Urinary bladder (tissue), 4 donors: ENCODE measurements around the gene SSH2. TPM values are rescaled to one million over a fixed set of nuclear protein-coding genes. Genes with fewer than 3 reads are reported as not detected.

Experiments used
- DNase-seq: peaks from one replicate; pipeline ENCODE4 v3.0.0-alpha.2; 2015; ENCODE audit errors: extremely low spot score
- H3K27ac ChIP-seq: one replicate; pipeline ENCODE4 v1.5.1; 2013; ENCODE audit warnings: low read depth, mild to moderate bottlenecking, moderate library complexity
- H3K36me3 ChIP-seq: one replicate; pipeline ENCODE4 v1.6.1; 2013; ENCODE audit warnings: mild to moderate bottlenecking, moderate library complexity; ENCODE audit not compliant: insufficient read depth
- H3K4me1 ChIP-seq: one replicate; pipeline ENCODE4 v1.6.1; 2013; ENCODE audit warnings: mild to moderate bottlenecking, moderate library complexity; ENCODE audit not compliant: insufficient read depth
- H3K4me3 ChIP-seq: one replicate; pipeline ENCODE4 v1.5.1; 2013; ENCODE audit warnings: low read depth, low read length
- WGBS: extraction: QIAGEN DNeasy Blood & Tissue Kit; methylation state at CpG from one replicate; pipeline ENCODE4 v1.1.7; 2013; 5-methylcytosine and 5-hydroxymethylcytosine counted together
- polyA plus RNA-seq: library from polyadenylated mRNA; stranded (reverse); fragments of 200-250 nt; gene quantifications from one replicate; pipeline ENCODE4 v1.2.3, GENCODE V29; 2013
- total RNA-seq: library from RNA; depleted of rRNA; stranded (reverse); fragments of >200 nt; gene quantifications from one replicate; pipeline ENCODE4 v1.2.3, GENCODE V29; 2014
- donor health status: healthy with polysubstance abuse.
- donor health status: healthy.

The SSH2 gene
- total and polyA plus RNA-seq, 2 donors: 11.9 to 18.0 TPM

GRCh38 chr17:29593591-29594518, 336.2 kb downstream of the SSH2 start:
- H3K36me3 ChIP-seq: no peaks in the 10 kb centered on the region
- H3K27ac ChIP-seq: no peak overlapping the region
- 8% methylated on average over 64 of the region's 64 CpGs for WGBS
- H3K4me3 ChIP-seq: peak overlapping the region; percentile 91
- no peak for DNase-seq
- no peaks in the 10 kb centered on the region for H3K4me1 ChIP-seq

GRCh38 chr17:29592850-29593551, 337.0 kb downstream of the SSH2 start, which contains the start of gene ANKRD13B:
Gene ANKRD13B, plus strand, starts transcription at chr17:29593132. Its CDS starts 490 bp downstream, at chr17:29593622.
- DNase-seq: no peak
- Histone ChIP-seq H3K36me3 (no peaks in the 10 kb centered on the region), H3K27ac (no peak within 1 kb of the TSS), H3K4me1 (no peaks in the 10 kb centered on the region), H3K4me3 (peak within 1 kb of the TSS; percentile 91)
- WGBS: under 1% methylated on average over 96 of the region's 96 CpGs

GRCh38 chr17:29591737-29592608, 338.1 kb downstream of the SSH2 start:
- 13% methylated on average over 25 of the region's 25 CpGs for WGBS
- H3K27ac ChIP-seq: no peak overlapping the region
- no peaks in the 10 kb centered on the region for H3K36me3 ChIP-seq
- no peaks in the 10 kb centered on the region for H3K4me1 ChIP-seq
- no peak overlapping the region for H3K4me3 ChIP-seq
- peak; percentile 71 for DNase-seq

GRCh38 chr17:29591146-29591736, 338.8 kb downstream of the SSH2 start:
- Histone ChIP-seq H3K36me3 (no peaks in the 10 kb centered on the region), H3K4me1 (no peaks in the 10 kb centered on the region), H3K27ac (peak overlapping the region; percentile 45), H3K4me3 (no peak overlapping the region)
- DNase-seq: no peak
- WGBS: under 1% methylated on average over 31 of the region's 31 CpGs

GRCh38 chr17:29590411-29591145, 339.4 kb downstream of the SSH2 start:
- 33% methylated on average over 30 of the region's 30 CpGs for WGBS
- H3K4me3 ChIP-seq: no peak overlapping the region
- H3K4me1 ChIP-seq: no peaks in the 10 kb centered on the region
- DNase-seq: no peak
- no peaks in the 10 kb centered on the region for H3K36me3 ChIP-seq
- H3K27ac ChIP-seq: peak overlapping the region; percentile 45

- H3K4me1 ChIP-seq: no peaks in the 10 kb centered on the region
- no peaks in the 10 kb centered on the region for H3K36me3 ChIP-seq
- WGBS: 6% methylated on average over 70 of the region's 70 CpGs
- DNase-seq: no peak
- peak within 1 kb of the TSS; percentile 82 for H3K27ac ChIP-seq
- peak within 1 kb of the TSS; percentile 89 for H3K4me3 ChIP-seq
Measured at GRCh38 chr17:29589524-29590410, 340.3 kb downstream of the SSH2 start, which contains the start of gene GIT1. Gene GIT1, minus strand, starts transcription at chr17:29589648. Its CDS starts 270 bp downstream, at chr17:29589378.

GRCh38 chr17:29588562-29589411, 341.2 kb downstream of the SSH2 start:
- Histone ChIP-seq H3K27ac (no peak overlapping the region), H3K36me3 (no peaks in the 10 kb centered on the region), H3K4me1 (no peaks in the 10 kb centered on the region), H3K4me3 (peak overlapping the region; percentile 89)
- no peak for DNase-seq
- under 1% methylated on average over 72 of the region's 72 CpGs for WGBS

- no peak for DNase-seq
- Histone ChIP-seq H3K4me1 (no peaks in the 10 kb centered on the region), H3K4me3 (peak overlapping the region; percentile 89), H3K36me3 (no peaks in the 10 kb centered on the region), H3K27ac (no peak overlapping the region)
- 23% methylated on average over 8 of the region's 8 CpGs for WGBS
Measured at GRCh38 chr17:29588017-29588561, 341.9 kb downstream of the SSH2 start.

- H3K4me3 ChIP-seq: no peak overlapping the region
- H3K4me1 ChIP-seq: no peaks in the 10 kb centered on the region
- no peak overlapping the region for H3K27ac ChIP-seq
- DNase-seq: no peak
- 80% methylated on average over 6 of the region's 6 CpGs for WGBS
- H3K36me3 ChIP-seq: no peaks in the 10 kb centered on the region
Measured at GRCh38 chr17:29587591-29587990, 342.4 kb downstream of the SSH2 start.

- DNase-seq: no peak
- no peaks in the 10 kb centered on the region for H3K36me3 ChIP-seq
- no peak overlapping the region for H3K27ac ChIP-seq
- H3K4me3 ChIP-seq: no peak overlapping the region
- 78% methylated on average over 9 of the region's 9 CpGs for WGBS
- H3K4me1 ChIP-seq: no peaks in the 10 kb centered on the region
Measured at GRCh38 chr17:29586676-29587469, 343.2 kb downstream of the SSH2 start.
